Measurements from ENCODE around the gene RCOR2. TPM values are rescaled to one million over a fixed set of nuclear protein-coding genes. Genes with fewer than 3 reads are reported as not detected.

RCOR2 gene
- total RNA-seq, 1 experiment from 2014 or later: 3.9 TPM

DNA sequence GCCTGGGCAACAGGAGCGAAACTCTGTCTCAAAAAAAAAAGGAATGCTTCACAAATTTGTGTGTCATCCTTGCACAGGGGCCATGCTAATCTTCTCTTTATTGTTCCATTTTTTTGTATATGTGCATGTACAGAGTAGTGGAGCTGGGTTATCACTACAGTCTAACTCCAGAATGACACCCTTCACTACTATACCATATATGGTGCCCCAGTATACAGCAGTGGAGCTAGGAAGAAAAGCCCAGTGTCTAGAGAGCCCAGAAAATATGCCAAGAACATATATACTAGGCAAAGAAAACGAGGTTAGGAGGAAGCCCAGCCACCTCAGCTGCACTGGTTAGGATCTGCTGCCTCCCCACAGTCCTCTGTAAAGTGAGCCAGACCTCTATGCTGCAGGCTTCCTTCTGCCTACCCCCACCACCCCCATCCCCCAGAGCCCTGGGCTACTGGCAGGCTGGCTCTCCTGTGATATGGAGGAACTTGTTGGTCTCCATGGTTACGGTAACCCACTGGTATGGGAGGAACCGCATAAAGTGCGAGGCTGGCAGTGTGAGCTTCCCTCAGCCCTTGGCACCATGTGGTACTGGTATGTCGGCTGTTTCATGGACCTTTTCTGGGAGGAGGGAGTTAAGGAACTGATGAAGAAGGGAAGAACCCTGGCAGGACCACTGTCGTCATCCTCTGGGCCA lies 34.3 kb downstream of the RCOR2 start:
- Histone ChIP-seq H3K4me3 (ENCODE audit: low read depth, low read length, poor library complexity, severe bottlenecking) (no peak overlapping the region), H3K27ac (ENCODE audit: low read depth, low read length, poor library complexity, severe bottlenecking) (no peak overlapping the region), H3K9me3 (ENCODE audit: low read depth, low read length, poor library complexity, severe bottlenecking) (no peaks in the 10 kb centered on the region), H3K27me3 (replicated peaks; ENCODE audit: insufficient read depth, low read depth, low read length, poor library complexity) (no peaks in the 10 kb centered on the region), H3K36me3 (ENCODE audit: insufficient read depth, low read length, poor library complexity, severe bottlenecking) (no peaks in the 10 kb centered on the region), H3K4me1 (ENCODE audit: insufficient read depth, low read length, poor library complexity, severe bottlenecking) (peaks cover 8% of the 10 kb centered on the region)
- DNase-seq (ENCODE audit: low spot score): peak; percentile 35
- intact Hi-C loops (cut with micrococcal nuclease; ENCODE audit: unreplicated experiment): no loop called here
- CTCF ChIA-PET: no interaction called here
- POLR2A ChIA-PET (ENCODE audit: low non-redundant PET): no interaction called here
- BruUV-seq (replicated peaks): no TSS peak
- TF ChIP-seq, protein P1, sequence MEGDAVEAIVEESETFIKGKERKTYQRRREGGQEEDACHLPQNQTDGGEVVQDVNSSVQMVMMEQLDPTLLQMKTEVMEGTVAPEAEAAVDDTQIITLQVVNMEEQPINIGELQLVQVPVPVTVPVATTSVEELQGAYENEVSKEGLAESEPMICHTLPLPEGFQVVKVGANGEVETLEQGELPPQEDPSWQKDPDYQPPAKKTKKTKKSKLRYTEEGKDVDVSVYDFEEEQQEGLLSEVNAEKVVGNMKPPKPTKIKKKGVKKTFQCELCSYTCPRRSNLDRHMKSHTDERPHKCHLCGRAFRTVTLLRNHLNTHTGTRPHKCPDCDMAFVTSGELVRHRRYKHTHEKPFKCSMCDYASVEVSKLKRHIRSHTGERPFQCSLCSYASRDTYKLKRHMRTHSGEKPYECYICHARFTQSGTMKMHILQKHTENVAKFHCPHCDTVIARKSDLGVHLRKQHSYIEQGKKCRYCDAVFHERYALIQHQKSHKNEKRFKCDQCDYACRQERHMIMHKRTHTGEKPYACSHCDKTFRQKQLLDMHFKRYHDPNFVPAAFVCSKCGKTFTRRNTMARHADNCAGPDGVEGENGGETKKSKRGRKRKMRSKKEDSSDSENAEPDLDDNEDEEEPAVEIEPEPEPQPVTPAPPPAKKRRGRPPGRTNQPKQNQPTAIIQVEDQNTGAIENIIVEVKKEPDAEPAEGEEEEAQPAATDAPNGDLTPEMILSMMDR (conservative IDR thresholded peaks at IDR 0.05; ENCODE audit: low read depth, low read length): no peak
- no peak for TF ChIP-seq EZH2 (IDR thresholded peaks at IDR 0.05; ENCODE audit: borderline replicate concordance, low read depth, low read length, poor library complexity, severe bottlenecking)

DNA sequence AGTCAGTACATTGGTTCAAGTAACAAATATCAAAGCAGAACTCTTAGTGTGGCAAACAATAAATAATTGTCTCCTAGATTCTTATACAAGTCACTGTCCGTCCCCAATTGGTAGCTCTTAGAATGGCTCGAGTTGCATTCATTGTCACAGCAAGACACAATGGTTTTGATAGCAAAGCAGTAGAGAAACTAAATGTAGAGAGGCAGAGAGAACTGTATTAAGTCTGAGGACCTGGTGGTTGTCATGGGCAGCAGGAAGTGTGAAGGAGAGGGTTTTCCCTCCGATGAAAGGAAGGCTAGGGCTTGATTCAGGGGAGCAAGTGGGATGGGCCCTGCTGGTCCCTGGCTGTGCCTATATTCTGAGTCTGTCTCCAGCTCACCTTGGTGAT lies 36.6 kb downstream of the RCOR2 start:
- POLR2A ChIA-PET (ENCODE audit: low non-redundant PET): no interaction called here

DNA sequence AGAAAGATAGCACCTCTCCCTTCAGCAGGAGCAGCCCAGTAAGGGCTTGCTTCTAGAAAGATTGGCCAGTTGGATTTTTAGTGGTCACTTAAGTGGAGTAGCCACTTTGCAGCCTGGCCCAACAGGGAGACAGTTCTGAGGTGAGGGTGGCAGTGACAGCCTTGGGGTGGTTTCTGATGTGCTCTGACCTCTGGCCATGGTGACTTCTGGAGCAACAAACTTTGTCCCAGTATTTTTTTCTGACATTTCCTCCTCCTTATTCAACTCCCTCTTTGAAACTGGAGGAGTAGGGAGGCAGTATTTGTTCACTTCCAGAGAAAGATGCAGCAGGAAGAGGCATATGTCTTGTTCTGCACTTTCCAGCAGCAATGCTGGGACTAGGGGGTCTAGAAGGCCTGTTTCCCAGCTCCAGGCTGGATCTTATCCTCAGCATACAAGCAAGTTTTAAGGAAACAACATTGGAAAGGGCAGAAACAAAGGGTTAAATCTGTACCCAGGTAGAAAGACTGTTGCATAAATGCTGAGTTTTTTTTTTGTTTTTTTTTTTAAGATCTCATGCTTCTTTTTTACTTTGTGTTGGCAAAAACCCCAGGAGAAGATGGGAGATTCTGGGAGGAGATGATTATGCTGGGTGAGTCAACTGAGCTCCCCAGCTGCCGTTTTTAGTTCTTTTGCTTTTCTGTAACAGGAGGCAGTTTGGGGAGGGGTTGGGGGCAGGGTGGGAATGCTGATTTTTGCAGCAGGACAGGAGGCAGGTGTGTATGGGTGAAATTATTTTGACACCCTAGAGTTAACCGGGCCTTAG lies 37.2 kb downstream of the RCOR2 start:
- no peak for DNase-seq (ENCODE audit: low spot score)
- peaks cover 8% of the 10 kb centered on the region for H3K4me1 ChIP-seq (ENCODE audit: insufficient read depth, low read length, poor library complexity, severe bottlenecking)
- H3K27ac ChIP-seq (ENCODE audit: low read depth, low read length, poor library complexity, severe bottlenecking): peak overlapping the region; percentile 8
- no peaks in the 10 kb centered on the region for H3K9me3 ChIP-seq (ENCODE audit: low read depth, low read length, poor library complexity, severe bottlenecking)
- intact Hi-C loops (cut with micrococcal nuclease; ENCODE audit: unreplicated experiment): no loop called here
- ChIA-PET CTCF (interaction anchor here (0.6 kb wide), 1 partner anchor 268 kb away, joined by 4 read pairs; no protein-coding TSS in a partner anchor), POLR2A (ENCODE audit: low non-redundant PET) (no interaction called here)
- no peaks in the 10 kb centered on the region for H3K36me3 ChIP-seq (ENCODE audit: insufficient read depth, low read length, poor library complexity, severe bottlenecking)
- no peaks in the 10 kb centered on the region for H3K27me3 ChIP-seq (replicated peaks; ENCODE audit: insufficient read depth, low read depth, low read length, poor library complexity)
- no peak for TF ChIP-seq EZH2 (IDR thresholded peaks at IDR 0.05; ENCODE audit: borderline replicate concordance, low read depth, low read length, poor library complexity, severe bottlenecking)
- TF ChIP-seq, protein P1 (conservative IDR thresholded peaks at IDR 0.05; ENCODE audit: low read depth, low read length): no peak
- H3K4me3 ChIP-seq (ENCODE audit: low read depth, low read length, poor library complexity, severe bottlenecking): no peak overlapping the region
- no TSS peak for BruUV-seq (replicated peaks)

More for the DNA sequence above, 36.6 kb downstream of the RCOR2 start:
- Histone ChIP-seq H3K36me3 (ENCODE audit: insufficient read depth, low read length, poor library complexity, severe bottlenecking) (no peaks in the 10 kb centered on the region), H3K9me3 (ENCODE audit: low read depth, low read length, poor library complexity, severe bottlenecking) (no peaks in the 10 kb centered on the region), H3K4me1 (ENCODE audit: insufficient read depth, low read length, poor library complexity, severe bottlenecking) (peaks cover 8% of the 10 kb centered on the region), H3K27ac (ENCODE audit: low read depth, low read length, poor library complexity, severe bottlenecking) (no peak overlapping the region), H3K4me3 (ENCODE audit: low read depth, low read length, poor library complexity, severe bottlenecking) (no peak overlapping the region), H3K27me3 (replicated peaks; ENCODE audit: insufficient read depth, low read depth, low read length, poor library complexity) (no peaks in the 10 kb centered on the region)
- intact Hi-C loops (cut with micrococcal nuclease; ENCODE audit: unreplicated experiment): no loop called here
- TF ChIP-seq, protein P1 (conservative IDR thresholded peaks at IDR 0.05; ENCODE audit: low read depth, low read length): no peak
- TF ChIP-seq EZH2 (IDR thresholded peaks at IDR 0.05; ENCODE audit: borderline replicate concordance, low read depth, low read length, poor library complexity, severe bottlenecking): no peak
- DNase-seq (ENCODE audit: low spot score): no peak
- BruUV-seq (replicated peaks): no TSS peak
- CTCF ChIA-PET: interaction anchor here (0.6 kb wide), 1 partner anchor 267 kb away, joined by 4 read pairs; no protein-coding TSS in a partner anchor

All from A673 (cell line).